WTC11 (cell line): ENCODE measurements around the gene OXSR1. TPM values are rescaled to one million over a fixed set of nuclear protein-coding genes. Genes with fewer than 3 reads are reported as not detected.

Experiments used
- ATAC-seq: fragments of 200-7000 bp; cut with Tn5 transposase; 2 replicates; pipeline ENCODE4 v1.10.0; 2021; ENCODE audit warnings: mild to moderate bottlenecking, moderate library complexity
- CTCF ChIA-PET: fragments of 300-600 bp; sonication (Branson Sonifier 250); formaldehyde crosslinking; loops from one replicate; lab custom pipeline; 2021; ENCODE audit warnings: antibody characterized with exemption; lab: Charles Lee
- POLR2A ChIA-PET: fragments of 350-600 bp; sonication (Branson Sonifier 250); formaldehyde crosslinking; loops from one replicate; lab custom pipeline; 2021; ENCODE audit warnings: antibody characterized with exemption; lab: Charles Lee
- DNase-seq: peaks from one replicate; pipeline ENCODE4 v3.0.0; 2021; ENCODE audit warnings: low spot score
- H3K27ac Mint-ChIP-seq: 2 replicates; pipeline ENCODE4 v1.8.0; 2021; ENCODE audit warnings: mixed read lengths
- H3K27me3 Mint-ChIP-seq: 2 replicates; pipeline ENCODE4 v1.8.0; 2021; ENCODE audit warnings: low read depth, mild to moderate bottlenecking, moderate library complexity, mixed read lengths
- H3K36me3 Mint-ChIP-seq: 2 replicates; pipeline ENCODE4 v1.8.0; 2021; ENCODE audit warnings: mixed read lengths
- H3K4me1 Mint-ChIP-seq: 2 replicates; pipeline ENCODE4 v1.8.0; 2022; ENCODE audit warnings: mixed read lengths
- H3K4me3 Mint-ChIP-seq: 2 replicates; pipeline ENCODE4 v1.8.0; 2021; ENCODE audit warnings: mild to moderate bottlenecking, moderate library complexity, mixed read lengths
- H3K9me3 Mint-ChIP-seq: 2 replicates; pipeline ENCODE4 v1.8.0; 2021; ENCODE audit warnings: mixed read lengths
- AR ChIP-seq: fragments of 250-450 bp; sonication (Bioruptor Pico); IDR thresholded peaks from 2 replicates; pipeline ENCODE4 v1.9.0; 2021; ENCODE audit warnings: mild to moderate bottlenecking
- ARID4B ChIP-seq: sonication (generic); formaldehyde crosslinking; IDR thresholded peaks from 2 replicates; pipeline ENCODE4 v1.8.0; 2023; ENCODE audit warnings: missing genetic modification reagents, mild to moderate bottlenecking, borderline replicate concordance
- ATF3 ChIP-seq: sonication (generic); formaldehyde crosslinking; conservative IDR thresholded peaks from 2 replicates; pipeline ENCODE4 v1.8.1; 2022; ENCODE audit warnings: mild to moderate bottlenecking, missing genetic modification reagents
- E2F5 ChIP-seq: sonication (generic); formaldehyde crosslinking; IDR thresholded peaks from 2 replicates; pipeline ENCODE4 v1.8.1; 2022; ENCODE audit warnings: mild to moderate bottlenecking, moderate library complexity, missing genetic modification reagents
- EMX1 ChIP-seq: fragments of 250-450 bp; sonication (Bioruptor Pico); IDR thresholded peaks from 2 replicates; pipeline ENCODE4 v1.8.0; 2021; ENCODE audit warnings: mild to moderate bottlenecking
- ETV6 ChIP-seq: sonication (generic); formaldehyde crosslinking; IDR thresholded peaks from 2 replicates; pipeline ENCODE4 v1.8.1; 2022; ENCODE audit warnings: mild to moderate bottlenecking, missing genetic modification reagents
- FOXJ3 ChIP-seq: sonication (generic); formaldehyde crosslinking; IDR thresholded peaks from 2 replicates; pipeline ENCODE4 v1.9.0; 2021; ENCODE audit warnings: missing genetic modification reagents, mild to moderate bottlenecking, borderline replicate concordance
- FOXK1 ChIP-seq: sonication (generic); formaldehyde crosslinking; IDR thresholded peaks from 2 replicates; pipeline ENCODE4 v1.8.0; 2022; ENCODE audit warnings: mild to moderate bottlenecking, moderate library complexity, missing genetic modification reagents
- GRHL2 ChIP-seq: fragments of 250-450 bp; sonication (Bioruptor Pico); IDR thresholded peaks from 2 replicates; pipeline ENCODE4 v1.8.0; 2022; ENCODE audit warnings: mild to moderate bottlenecking, moderate library complexity; ENCODE audit not compliant: insufficient replicate concordance, severe bottlenecking
- IRF1 ChIP-seq: sonication (generic); formaldehyde crosslinking; IDR thresholded peaks from 2 replicates; pipeline ENCODE4 v1.8.0; 2023; ENCODE audit warnings: missing genetic modification reagents
- KAT7 ChIP-seq: sonication (generic); formaldehyde crosslinking; IDR thresholded peaks from 2 replicates; pipeline ENCODE4 v1.8.1; 2023; ENCODE audit warnings: missing genetic modification reagents, mild to moderate bottlenecking, borderline replicate concordance
- PRRX2 ChIP-seq: fragments of 250-450 bp; sonication (Bioruptor Pico); IDR thresholded peaks from 2 replicates; pipeline ENCODE4 v1.8.0; 2021; ENCODE audit warnings: mild to moderate bottlenecking
- SMAD3 ChIP-seq: sonication (generic); formaldehyde crosslinking; IDR thresholded peaks from 2 replicates; pipeline ENCODE4 v1.8.0; 2022; ENCODE audit warnings: missing genetic modification reagents, mild to moderate bottlenecking, borderline replicate concordance
- ZBTB21 ChIP-seq: sonication (generic); formaldehyde crosslinking; IDR thresholded peaks from 2 replicates; pipeline ENCODE4 v1.8.1; 2023; ENCODE audit warnings: mild to moderate bottlenecking, missing genetic modification reagents, borderline replicate concordance
- ZBTB43 ChIP-seq: sonication (generic); formaldehyde crosslinking; IDR thresholded peaks from 2 replicates; pipeline ENCODE4 v1.8.1; 2023; ENCODE audit warnings: mild to moderate bottlenecking, missing genetic modification reagents
- ZNF138 ChIP-seq: sonication (generic); formaldehyde crosslinking; conservative IDR thresholded peaks from 2 replicates; pipeline ENCODE4 v1.8.1; 2022; ENCODE audit warnings: mild to moderate bottlenecking, moderate library complexity, missing genetic modification reagents
- ZNF317 ChIP-seq: sonication (generic); formaldehyde crosslinking; IDR thresholded peaks from 2 replicates; pipeline ENCODE4 v1.8.1; 2023; ENCODE audit warnings: low read depth, mild to moderate bottlenecking, moderate library complexity, missing genetic modification reagents, borderline replicate concordance
- ZNF423 ChIP-seq: fragments of 250-450 bp; sonication (Bioruptor Pico); IDR thresholded peaks from 2 replicates; pipeline ENCODE4 v2.1.2; 2022; ENCODE audit warnings: mild to moderate bottlenecking, moderate library complexity
- total RNA-seq: library from RNA; stranded (reverse); gene quantifications from 3 replicates; pipeline ENCODE4 v1.2.3, GENCODE V29; 2021
- TF ChIP-seq, protein P1 (sequence below): sonication (generic); formaldehyde crosslinking; IDR thresholded peaks from 2 replicates; pipeline ENCODE4 v1.8.1; 2023; ENCODE audit warnings: mild to moderate bottlenecking, missing genetic modification reagents
- TF ChIP-seq, protein P2 (sequence below): sonication (generic); formaldehyde crosslinking; IDR thresholded peaks from 2 replicates; pipeline ENCODE4 v1.8.1; 2023; ENCODE audit warnings: mild to moderate bottlenecking, missing genetic modification reagents, moderate library complexity

OXSR1 gene
- total RNA-seq, 1 experiment from 2014 or later = 50.6 TPM

GRCh38 chr3:38260474-38260873, 95.1 kb downstream of the OXSR1 start:
- ATAC-seq = no peak

More at GRCh38 chr3:38260474-38260873, 95.1 kb downstream of the OXSR1 start:
- TF ChIP-seq FOXK1 (CRISPR knock-in tag) (no peak), ZBTB43 (no peak), E2F5 (CRISPR knock-in tag) (no peak), ARID4B (CRISPR knock-in tag) (no peak), IRF1 (CRISPR knock-in tag) (no peak), AR (no peak), ZNF317 (CRISPR knock-in tag) (no peak), ATF3 (no peak), KAT7 (CRISPR knock-in tag) (no peak), ZNF138 (CRISPR knock-in tag) (no peak), SMAD3 (CRISPR knock-in tag) (no peak), FOXJ3 (CRISPR knock-in tag) (no peak), GRHL2 (CRISPR knock-in tag) (no peak), ZNF423 (CRISPR knock-in tag) (no peak), ZBTB21 (CRISPR knock-in tag) (no peak), EMX1 (no peak), PRRX2 (CRISPR knock-in tag) (no peak), ETV6 (CRISPR knock-in tag) (no peak)
- TF ChIP-seq, protein P1, sequence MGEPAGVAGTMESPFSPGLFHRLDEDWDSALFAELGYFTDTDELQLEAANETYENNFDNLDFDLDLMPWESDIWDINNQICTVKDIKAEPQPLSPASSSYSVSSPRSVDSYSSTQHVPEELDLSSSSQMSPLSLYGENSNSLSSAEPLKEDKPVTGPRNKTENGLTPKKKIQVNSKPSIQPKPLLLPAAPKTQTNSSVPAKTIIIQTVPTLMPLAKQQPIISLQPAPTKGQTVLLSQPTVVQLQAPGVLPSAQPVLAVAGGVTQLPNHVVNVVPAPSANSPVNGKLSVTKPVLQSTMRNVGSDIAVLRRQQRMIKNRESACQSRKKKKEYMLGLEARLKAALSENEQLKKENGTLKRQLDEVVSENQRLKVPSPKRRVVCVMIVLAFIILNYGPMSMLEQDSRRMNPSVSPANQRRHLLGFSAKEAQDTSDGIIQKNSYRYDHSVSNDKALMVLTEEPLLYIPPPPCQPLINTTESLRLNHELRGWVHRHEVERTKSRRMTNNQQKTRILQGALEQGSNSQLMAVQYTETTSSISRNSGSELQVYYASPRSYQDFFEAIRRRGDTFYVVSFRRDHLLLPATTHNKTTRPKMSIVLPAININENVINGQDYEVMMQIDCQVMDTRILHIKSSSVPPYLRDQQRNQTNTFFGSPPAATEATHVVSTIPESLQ = no peak
- TF ChIP-seq, protein P2, sequence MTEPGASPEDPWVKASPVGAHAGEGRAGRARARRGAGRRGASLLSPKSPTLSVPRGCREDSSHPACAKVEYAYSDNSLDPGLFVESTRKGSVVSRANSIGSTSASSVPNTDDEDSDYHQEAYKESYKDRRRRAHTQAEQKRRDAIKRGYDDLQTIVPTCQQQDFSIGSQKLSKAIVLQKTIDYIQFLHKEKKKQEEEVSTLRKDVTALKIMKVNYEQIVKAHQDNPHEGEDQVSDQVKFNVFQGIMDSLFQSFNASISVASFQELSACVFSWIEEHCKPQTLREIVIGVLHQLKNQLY (CRISPR knock-in tag) = no peak
- ChIA-PET POLR2A (no interaction called here), CTCF (no interaction called here)
- H3K27me3 Mint-ChIP-seq = no peaks in the 10 kb centered on the region
- no peak overlapping the region for H3K4me3 Mint-ChIP-seq
- peaks cover 17% of the 10 kb centered on the region for H3K4me1 Mint-ChIP-seq
- DNase-seq = no peak
- no peaks in the 10 kb centered on the region for H3K36me3 Mint-ChIP-seq
- peaks cover 4% of the 10 kb centered on the region; the same call in 1 of the 2 replicates for H3K9me3 Mint-ChIP-seq
- H3K27ac Mint-ChIP-seq = 0 out of 2 replicates have a peak overlapping the region, but pooled peaks have one; percentile 5
